Kidney (tissue), 14 donors: Measurements from ENCODE around the gene DCXR. TPM values are rescaled to one million over a fixed set of nuclear protein-coding genes. Genes with fewer than 3 reads are reported as not detected.

Experiments used
- DNase-seq, 5 donors: peaks; one replicate each; pipeline ENCODE4 v3.0.0-alpha.2; 2013 to 2020
- FAIRE-seq: peaks from 2 replicates; lab custom pipeline; 2012; peaks lifted over from hg19 to GRCh38; lab: Jason Lieb, UNC
- H3K27ac ChIP-seq, 2 donors: one replicate each; pipeline ENCODE4 v1.7.0; 2013; ENCODE audit warnings: low read depth in 2 of 2, low read length in 2 of 2, inconsistent platforms in 1 of 2
- H3K27me3 ChIP-seq: one replicate; pipeline ENCODE4 v1.7.1; 2013; ENCODE audit warnings: low read length, inconsistent platforms; ENCODE audit not compliant: control insufficient read depth, insufficient read depth
- H3K36me3 ChIP-seq, 3 donors: one replicate each; pipeline versions ENCODE4 v1.7.0 to v1.7.1; 2013; ENCODE audit warnings: low read length in 3 of 3, control low read depth in 1 of 3, inconsistent platforms in 1 of 3; ENCODE audit not compliant: insufficient read depth in 3 of 3, control insufficient read depth in 2 of 3
- H3K4me1 ChIP-seq, 3 donors: one replicate each; pipeline versions ENCODE4 v1.7.0 to v1.7.1; 2013; ENCODE audit warnings: low read length in 3 of 3, inconsistent platforms in 1 of 3, low read depth in 1 of 3; ENCODE audit not compliant: control insufficient read depth in 2 of 3, insufficient read depth in 2 of 3
- H3K4me3 ChIP-seq, 3 donors: one replicate each; pipeline versions ENCODE4 v1.7.0 to v1.8.1; 2013; ENCODE audit warnings: low read length in 3 of 3, control low read depth in 1 of 3, inconsistent platforms in 1 of 3
- H3K9ac ChIP-seq, 3 donors: one replicate each; pipeline versions ENCODE4 v1.7.0 to v1.7.1; 2013; ENCODE audit warnings: low read length in 3 of 3, control low read depth in 1 of 3, inconsistent platforms in 1 of 3
- H3K9me3 ChIP-seq, 3 donors: one replicate each; pipeline versions ENCODE4 v1.7.0 to v1.7.1; 2013; ENCODE audit warnings: low read length in 3 of 3, control low read depth in 1 of 3, inconsistent platforms in 1 of 3; ENCODE audit not compliant: control insufficient read depth in 2 of 3, insufficient read depth in 1 of 3
- intact Hi-C: fragments of 100-400 bp; cut with DNase I; formaldehyde crosslinking; loops from one replicate; pipeline ENCODE4 v1.11.1; 2022
- polyA plus RNA-seq: library from polyadenylated mRNA; stranded (reverse); fragments of 350-450 nt; fragmentation: Illumina TruSeq; extraction: RNeasy Lipid Tissue Mini Kit (QIAGEN cat#74804); gene quantifications from one replicate; pipeline ENCODE4 v1.2.3, GENCODE V29; 2014; ENCODE audit warnings: low read depth, low replicate concordance; ENCODE audit not compliant: insufficient read depth
- total RNA-seq: library from RNA; stranded (reverse); fragmentation: NEBNext Ultra II Directional; extraction: Animal tissue kit (Norgen Biotek cat#: 25700); gene quantifications from one replicate; pipeline ENCODE4 v1.2.1, GENCODE V29; 2021
- TF ChIP-seq, protein P1 (sequence below): IDR thresholded peaks from 3 replicates; pipeline ENCODE4 v1.5.1; 2012; ENCODE audit warnings: mild to moderate bottlenecking, moderate library complexity, borderline replicate concordance; ENCODE audit not compliant: insufficient read depth; ENCODE audit errors: extremely low read depth
- donor health status: control.
- donor health status: control.
- donor health status: control.
- donor health status: control.
- donor health status: control.
- donor health status: DM: yes; HTN: yes; CAD: no.
- donor health status: Normal renal cell carcinoma (clear cell type).

Gene DCXR
- total and polyA plus RNA-seq, 2 donors from 2014 or later, result 102 to 551 TPM

DNA sequence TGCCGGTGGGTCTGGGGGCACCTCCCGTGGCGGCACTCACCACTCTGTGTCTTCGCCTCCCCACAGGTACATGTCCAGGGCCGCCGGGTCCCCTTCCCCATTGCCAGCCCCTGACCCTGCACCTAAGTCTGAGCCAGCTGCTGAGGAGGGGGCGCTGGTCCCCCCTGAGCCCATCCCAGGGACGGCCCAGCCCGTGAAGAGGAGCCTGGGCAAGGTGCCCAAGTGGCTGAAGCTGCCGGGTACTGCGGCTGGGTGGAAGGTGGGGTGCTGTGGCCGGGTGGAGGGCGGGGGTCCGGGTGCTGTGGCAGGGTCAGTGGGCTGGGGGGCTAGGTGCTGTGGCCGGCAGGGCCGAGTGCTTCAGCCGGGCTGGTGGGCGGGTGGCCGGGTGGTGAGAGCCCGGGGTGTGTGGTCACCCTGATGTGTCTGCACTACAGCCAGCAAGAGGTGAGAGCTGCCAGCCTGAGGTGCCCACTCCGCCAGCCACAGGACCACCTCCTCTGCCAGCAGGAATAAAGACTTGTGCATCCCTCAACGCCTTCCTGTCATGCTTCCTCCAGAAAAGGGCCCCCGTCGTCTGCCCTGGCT, 20.5 kb downstream of the DCXR start:
- no peak overlapping the region for H3K27ac ChIP-seq
- H3K4me3 ChIP-seq, result no peak overlapping the region
- intact Hi-C loops, result loop anchor here (10.0 kb wide), 1 partner anchor 52 kb away; the partner anchor contains the start of gene NOTUM
- TF ChIP-seq, protein P1, sequence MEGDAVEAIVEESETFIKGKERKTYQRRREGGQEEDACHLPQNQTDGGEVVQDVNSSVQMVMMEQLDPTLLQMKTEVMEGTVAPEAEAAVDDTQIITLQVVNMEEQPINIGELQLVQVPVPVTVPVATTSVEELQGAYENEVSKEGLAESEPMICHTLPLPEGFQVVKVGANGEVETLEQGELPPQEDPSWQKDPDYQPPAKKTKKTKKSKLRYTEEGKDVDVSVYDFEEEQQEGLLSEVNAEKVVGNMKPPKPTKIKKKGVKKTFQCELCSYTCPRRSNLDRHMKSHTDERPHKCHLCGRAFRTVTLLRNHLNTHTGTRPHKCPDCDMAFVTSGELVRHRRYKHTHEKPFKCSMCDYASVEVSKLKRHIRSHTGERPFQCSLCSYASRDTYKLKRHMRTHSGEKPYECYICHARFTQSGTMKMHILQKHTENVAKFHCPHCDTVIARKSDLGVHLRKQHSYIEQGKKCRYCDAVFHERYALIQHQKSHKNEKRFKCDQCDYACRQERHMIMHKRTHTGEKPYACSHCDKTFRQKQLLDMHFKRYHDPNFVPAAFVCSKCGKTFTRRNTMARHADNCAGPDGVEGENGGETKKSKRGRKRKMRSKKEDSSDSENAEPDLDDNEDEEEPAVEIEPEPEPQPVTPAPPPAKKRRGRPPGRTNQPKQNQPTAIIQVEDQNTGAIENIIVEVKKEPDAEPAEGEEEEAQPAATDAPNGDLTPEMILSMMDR, result no peak
- no peak for DNase-seq
- H3K36me3 ChIP-seq, result no peaks in the 10 kb centered on the region
- H3K27me3 ChIP-seq, result no peaks in the 10 kb centered on the region
- H3K9ac ChIP-seq, result no peak overlapping the region
- no peak for FAIRE-seq
- peaks cover 0 to 11% (median 6%) of the 10 kb centered on the region in 3 donors for H3K4me1 ChIP-seq
- H3K9me3 ChIP-seq, result no peaks in the 10 kb centered on the region

DNA sequence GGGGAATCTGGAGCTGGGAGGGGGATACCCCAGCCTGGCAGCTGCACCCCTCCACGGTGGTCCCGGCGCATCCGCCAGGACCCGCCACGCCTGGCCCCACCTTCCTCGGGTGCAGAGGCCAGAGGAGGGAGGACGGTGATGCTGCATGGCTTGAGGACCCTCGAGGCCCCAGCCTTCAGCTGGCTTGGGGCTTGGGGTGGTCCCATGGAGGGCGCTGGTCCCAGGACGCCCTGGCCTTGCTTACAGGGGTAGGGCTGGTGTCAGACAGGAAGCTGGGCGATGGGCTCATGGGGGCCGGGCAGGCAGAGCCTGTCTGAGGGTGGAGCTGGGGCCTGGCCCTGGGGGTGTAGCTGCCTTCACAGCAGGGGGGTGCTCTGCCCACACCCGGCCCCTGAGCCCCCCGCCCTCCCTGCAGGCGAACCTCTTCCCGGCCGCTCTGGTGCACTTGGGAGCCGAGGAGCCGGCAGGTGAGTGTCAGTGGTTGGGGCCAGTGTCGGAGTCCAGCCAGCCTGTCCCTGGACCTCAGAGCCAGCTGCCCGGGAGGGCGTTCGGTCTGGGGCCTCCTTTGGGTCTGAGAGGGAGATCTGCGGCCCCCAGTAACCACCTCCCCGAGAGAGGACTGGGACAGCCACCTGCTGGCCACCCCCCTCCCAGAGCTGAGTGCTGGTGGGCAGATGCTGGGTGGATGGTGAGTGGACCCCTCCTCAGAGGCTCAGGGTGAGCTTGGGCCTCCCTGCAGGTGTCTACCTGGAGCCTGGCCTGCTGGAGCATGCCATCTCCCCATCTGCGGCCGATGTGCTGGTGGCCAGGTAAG, 21.2 kb downstream of the DCXR start:
- intact Hi-C loops, result loop anchor here (10.0 kb wide), 1 partner anchor 51 kb away; the partner anchor contains the start of gene NOTUM

DNA sequence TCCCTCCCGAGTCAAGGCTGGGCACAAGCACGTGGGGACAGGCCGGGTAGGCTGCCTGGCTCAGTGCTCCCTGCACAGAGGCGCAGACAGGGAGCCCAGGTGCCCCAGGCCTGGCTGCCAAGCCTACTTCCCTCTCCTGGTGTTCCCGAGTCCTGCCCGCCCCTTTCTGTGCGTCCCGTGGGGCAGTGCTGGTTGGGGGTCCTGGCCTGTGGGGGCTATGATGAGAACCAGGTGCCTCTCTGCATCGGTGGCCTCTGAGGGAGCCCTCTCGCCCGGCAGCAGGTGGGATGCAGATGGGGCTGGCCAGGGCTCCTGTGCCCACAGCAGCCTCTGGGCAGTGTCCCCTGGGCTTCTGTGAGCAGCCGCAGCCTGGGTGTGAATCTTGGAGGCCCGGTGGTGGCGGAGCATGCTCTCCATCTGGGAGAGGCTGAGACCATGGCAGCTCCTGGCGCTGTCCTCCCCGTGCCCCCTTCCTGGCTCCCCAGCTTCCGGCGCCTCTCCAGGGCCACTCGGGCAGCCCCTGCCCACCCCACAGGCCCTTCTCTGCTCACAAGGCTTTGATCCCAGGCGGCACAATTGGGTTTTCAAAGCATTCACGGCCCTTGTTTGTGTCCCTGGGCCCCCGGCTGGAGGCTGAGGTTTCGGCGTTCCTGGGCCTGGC, 22.1 kb downstream of the DCXR start:
- Histone ChIP-seq H3K36me3 (no peaks in the 10 kb centered on the region), H3K4me1 (no peaks in the 10 kb centered on the region)

More for the DNA sequence above, 21.2 kb downstream of the DCXR start:
- Histone ChIP-seq H3K4me3 (no peak overlapping the region), H3K9me3 (no peaks in the 10 kb centered on the region), H3K27me3 (no peaks in the 10 kb centered on the region), H3K4me1 (peaks cover 0 to 5% (median 4%) of the 10 kb centered on the region in 3 donors), H3K27ac (no peak overlapping the region), H3K36me3 (no peaks in the 10 kb centered on the region), H3K9ac (no peak overlapping the region)
- FAIRE-seq (no peak), DNase-seq (no peak)
- TF ChIP-seq, protein P1, result no peak

More for the DNA sequence above, 22.1 kb downstream of the DCXR start:
- Histone ChIP-seq H3K4me3 (no peak overlapping the region), H3K27me3 (no peaks in the 10 kb centered on the region), H3K27ac (no peak overlapping the region), H3K9ac (no peak overlapping the region), H3K9me3 (no peaks in the 10 kb centered on the region)
- TF ChIP-seq, protein P1, result no peak
- DNase-seq, result no peak
- intact Hi-C loops, result loop anchor here (10.0 kb wide), 1 partner anchor 51 kb away; the partner anchor contains the start of gene NOTUM
- FAIRE-seq, result no peak
